K562 (cell line): ENCODE data around the gene SYF2. TPM values are rescaled to one million over a fixed set of nuclear protein-coding genes. Genes with fewer than 3 reads are reported as not detected.
"Not testable (repeated sequence)": the region's sequence is repeated elsewhere in the genome, so short reads cannot be mapped to it uniquely, and the experiment has no call there.

Source experiments
- MGA ChIP-seq: fragments of 450-650 bp; IDR thresholded peaks from 2 replicates; pipeline ENCODE4 v1.6.1; 2016; ENCODE audit warnings: mild to moderate bottlenecking, moderate library complexity
- NRF1 ChIP-seq, 2 experiments: fragments of 450-650 bp; IDR thresholded peaks in 1 of 2; conservative IDR thresholded peaks in 1 of 2; 2 replicates each; pipeline ENCODE4 v1.6.1; 2014; ENCODE audit warnings: mild to moderate bottlenecking in 2 of 2
- ZBTB40 ChIP-seq, 2 experiments: fragments of 450-650 bp in 1 of 2; sonication (generic) in 1 of 2; formaldehyde crosslinking in 1 of 2; IDR thresholded peaks; 2 replicates each; pipeline versions ENCODE4 v1.7.1 to v1.9.0; 2016 to 2022; ENCODE audit warnings: inconsistent platforms in 1 of 2, mild to moderate bottlenecking in 1 of 2, missing genetic modification reagents in 1 of 2
- polyA plus RNA-seq, 8 experiments: library from polyadenylated mRNA; depleted of rRNA in 4 of 8; stranded (reverse) in 5 of 8; unstranded in 3 of 8; fragments of >200 nt; fragmentation: Nextera tagmentation in 2 of 8; fragmentation: Illumina TruSeq in 1 of 8; extraction: Ambion mirVana in 2 of 8; extraction: Trizol in 1 of 8; gene quantifications; 2 replicates each; pipeline versions ENCODE4 v1.2.1 to v1.2.3, GENCODE V29; 2011 to 2014; ENCODE audit warnings: inconsistent platforms in 1 of 8, missing spikeins in 1 of 8
- total RNA-seq, 7 experiments: library from RNA; depleted of rRNA in 6 of 7; stranded (reverse); fragments of >200 nt in 6 of 7; fragmentation: Illumina TruSeq in 2 of 7; extraction: Trizol in 2 of 7; gene quantifications; 2 replicates each; pipeline versions ENCODE4 v1.2.1 to v1.2.3, GENCODE V29; 2011 to 2021; ENCODE audit warnings: low replicate concordance in 1 of 7

Gene SYF2
- total and polyA plus RNA-seq, 9 of the 15 experiments (the other 6 are each of a cell fraction or from before 2014, with no cell fraction given) = 20.9 to 69.0 (median 43.2) TPM

GRCh38 chr1:25266554-25267287 is 34.4 kb upstream of the SYF2 start (continued):
- TF ChIP-seq MGA = 0 out of 2 replicates have a peak, but pooled peaks have one; percentile 23
- TF ChIP-seq ZBTB40 (IDR thresholded peaks at IDR 0.05) = peak; percentile 20; the same call in 1 of the 2 replicates
- not testable (repeated sequence) for TF ChIP-seq ZBTB40 (CRISPR knock-in tag; IDR thresholded peaks at IDR 0.05)
- TF ChIP-seq NRF1 (conservative IDR thresholded peaks at IDR 0.05 in 1 of 2, IDR thresholded peaks at IDR 0.05 in 1 of 2) = peak; percentile 17 to 45; a peak in 2 of 4 replicates
